ENCODE measurements around the gene AP1S1.
"Not testable (repeated sequence)": the region's sequence is repeated elsewhere in the genome, so short reads cannot be mapped to it uniquely, and the experiment has no call there.

AP1S1 gene

DNA sequence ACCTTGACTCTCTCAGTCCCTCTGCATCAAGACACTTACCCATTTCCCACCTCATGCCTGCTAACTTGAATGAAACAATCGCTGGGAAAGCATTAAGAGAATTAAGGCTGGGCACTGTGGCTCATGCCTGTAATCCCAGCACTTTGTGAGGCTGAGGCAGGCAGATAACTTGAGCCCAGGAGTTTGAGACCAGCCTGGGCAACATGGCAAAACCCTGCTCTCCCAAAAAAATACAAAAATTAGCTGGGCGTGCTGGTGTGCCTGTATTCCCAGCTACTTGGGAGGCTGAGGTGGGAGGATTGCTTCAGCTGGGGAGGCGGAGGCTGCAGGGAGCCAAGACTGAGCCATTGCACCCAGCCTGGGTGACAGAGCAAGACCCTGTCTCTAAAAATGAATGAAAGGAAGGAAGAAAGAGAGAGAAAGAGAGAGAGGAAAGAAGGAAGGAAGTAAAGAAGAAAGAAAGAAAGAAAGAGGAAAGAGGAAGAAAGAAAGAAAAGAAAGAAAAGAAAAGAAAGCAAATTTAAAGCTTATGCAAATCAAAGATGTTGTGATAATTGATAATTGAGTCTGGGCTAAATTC, 26.7 kb upstream of the AP1S1 start:
- peaks cover 89% of the 10 kb centered on the region for H3K27me3 ChIP-seq (replicated peaks; ENCODE audit: insufficient read depth, low read length)
- H3K9ac ChIP-seq (ENCODE audit: low read length): no peak overlapping the region
- no peak for TF ChIP-seq EZH2 (optimal IDR thresholded peaks at IDR 0.05; ENCODE audit: low read depth, low read length)
- TF ChIP-seq EZH2phosphoT487 (IDR thresholded peaks at IDR 0.05; ENCODE audit: low read length): no peak
- no peak overlapping the region for H3K27ac ChIP-seq (ENCODE audit: low read length)
- no peak overlapping the region for H2AFZ ChIP-seq (ENCODE audit: low read length)
- no peaks in the 10 kb centered on the region for H3K36me3 ChIP-seq (replicated peaks; ENCODE audit: insufficient read depth, low read length)
- H3K4me2 ChIP-seq (ENCODE audit: low read depth, low read length): peak overlapping the region; percentile 56; the same call in 1 of the 2 replicates
- DNase-seq: no peak
- no peaks in the 10 kb centered on the region for H3K9me2 ChIP-seq (replicated peaks; ENCODE audit: insufficient read depth, low read length)
- no peaks in the 10 kb centered on the region for H3F3A ChIP-seq (ENCODE audit: insufficient read depth, low read length)
- H3K4me1 ChIP-seq (ENCODE audit: low read length): peaks cover 16% of the 10 kb centered on the region
- H3K9me3 ChIP-seq (replicated peaks; ENCODE audit: insufficient read depth, low read length): no peaks in the 10 kb centered on the region
- no peaks in the 10 kb centered on the region for H4K20me1 ChIP-seq (ENCODE audit: insufficient read depth, low read length)
- H3K4me3 ChIP-seq (ENCODE audit: low read length): no peak overlapping the region
- H3K79me2 ChIP-seq (ENCODE audit: low read length): no peaks in the 10 kb centered on the region

DNA sequence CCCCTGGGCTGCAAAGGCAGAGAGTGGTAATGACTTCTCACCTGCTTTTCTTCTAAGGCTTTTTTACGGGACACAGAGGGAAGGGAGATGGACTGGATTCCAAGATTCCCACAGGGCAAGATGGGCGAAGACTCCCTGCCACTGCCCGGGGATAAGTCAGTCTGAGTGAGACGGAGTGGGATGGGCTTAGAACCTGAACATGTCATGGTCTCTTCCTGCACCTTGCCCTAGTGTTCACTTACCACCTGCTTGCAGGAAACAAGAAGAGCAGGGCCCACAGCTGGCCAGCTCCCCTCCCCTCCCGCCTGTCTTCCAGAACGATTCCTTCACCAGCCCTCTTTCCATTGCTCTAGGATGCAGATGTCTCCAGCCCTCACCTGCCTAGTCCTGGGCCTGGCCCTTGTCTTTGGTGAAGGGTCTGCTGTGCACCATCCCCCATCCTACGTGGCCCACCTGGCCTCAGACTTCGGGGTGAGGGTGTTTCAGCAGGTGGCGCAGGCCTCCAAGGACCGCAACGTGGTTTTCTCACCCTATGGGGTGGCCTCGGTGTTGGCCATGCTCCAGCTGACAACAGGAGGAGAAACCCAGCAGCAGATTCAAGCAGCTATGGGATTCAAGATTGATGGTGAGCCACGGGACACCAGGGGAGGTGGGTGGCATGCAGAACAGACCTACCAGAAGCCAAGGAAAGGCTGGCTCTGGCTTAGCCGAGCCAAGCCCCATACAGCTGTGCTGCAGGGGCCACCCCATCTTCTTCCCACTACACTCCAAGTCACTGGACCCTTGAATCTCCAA, 26.0 kb upstream of the AP1S1 start:
- H3K27ac ChIP-seq (ENCODE audit: low read length): no peak overlapping the region
- H3K27me3 ChIP-seq (replicated peaks; ENCODE audit: insufficient read depth, low read length): peaks cover 83% of the 10 kb centered on the region
- no peaks in the 10 kb centered on the region for H3K36me3 ChIP-seq (replicated peaks; ENCODE audit: insufficient read depth, low read length)
- H3F3A ChIP-seq (ENCODE audit: insufficient read depth, low read length): no peaks in the 10 kb centered on the region
- no peaks in the 10 kb centered on the region for H3K79me2 ChIP-seq (ENCODE audit: low read length)
- H4K20me1 ChIP-seq (ENCODE audit: insufficient read depth, low read length): no peaks in the 10 kb centered on the region
- DNase-seq: no peak
- H2AFZ ChIP-seq (ENCODE audit: low read length): no peak overlapping the region
- peaks cover 16% of the 10 kb centered on the region for H3K4me1 ChIP-seq (ENCODE audit: low read length)
- no peaks in the 10 kb centered on the region for H3K9me2 ChIP-seq (replicated peaks; ENCODE audit: insufficient read depth, low read length)
- H3K4me2 ChIP-seq (ENCODE audit: low read depth, low read length): no peak overlapping the region
- H3K4me3 ChIP-seq (ENCODE audit: low read length): no peak overlapping the region
- TF ChIP-seq EZH2phosphoT487 (IDR thresholded peaks at IDR 0.05; ENCODE audit: low read length) (no peak), EZH2 (optimal IDR thresholded peaks at IDR 0.05; ENCODE audit: low read depth, low read length) (no peak)
- TF ChIP-seq, protein P1, sequence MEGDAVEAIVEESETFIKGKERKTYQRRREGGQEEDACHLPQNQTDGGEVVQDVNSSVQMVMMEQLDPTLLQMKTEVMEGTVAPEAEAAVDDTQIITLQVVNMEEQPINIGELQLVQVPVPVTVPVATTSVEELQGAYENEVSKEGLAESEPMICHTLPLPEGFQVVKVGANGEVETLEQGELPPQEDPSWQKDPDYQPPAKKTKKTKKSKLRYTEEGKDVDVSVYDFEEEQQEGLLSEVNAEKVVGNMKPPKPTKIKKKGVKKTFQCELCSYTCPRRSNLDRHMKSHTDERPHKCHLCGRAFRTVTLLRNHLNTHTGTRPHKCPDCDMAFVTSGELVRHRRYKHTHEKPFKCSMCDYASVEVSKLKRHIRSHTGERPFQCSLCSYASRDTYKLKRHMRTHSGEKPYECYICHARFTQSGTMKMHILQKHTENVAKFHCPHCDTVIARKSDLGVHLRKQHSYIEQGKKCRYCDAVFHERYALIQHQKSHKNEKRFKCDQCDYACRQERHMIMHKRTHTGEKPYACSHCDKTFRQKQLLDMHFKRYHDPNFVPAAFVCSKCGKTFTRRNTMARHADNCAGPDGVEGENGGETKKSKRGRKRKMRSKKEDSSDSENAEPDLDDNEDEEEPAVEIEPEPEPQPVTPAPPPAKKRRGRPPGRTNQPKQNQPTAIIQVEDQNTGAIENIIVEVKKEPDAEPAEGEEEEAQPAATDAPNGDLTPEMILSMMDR (IDR thresholded peaks at IDR 0.05; ENCODE audit: low read length): no peak
- no peaks in the 10 kb centered on the region for H3K9me3 ChIP-seq (replicated peaks; ENCODE audit: insufficient read depth, low read length)
- no peak overlapping the region for H3K9ac ChIP-seq (ENCODE audit: low read length)

DNA sequence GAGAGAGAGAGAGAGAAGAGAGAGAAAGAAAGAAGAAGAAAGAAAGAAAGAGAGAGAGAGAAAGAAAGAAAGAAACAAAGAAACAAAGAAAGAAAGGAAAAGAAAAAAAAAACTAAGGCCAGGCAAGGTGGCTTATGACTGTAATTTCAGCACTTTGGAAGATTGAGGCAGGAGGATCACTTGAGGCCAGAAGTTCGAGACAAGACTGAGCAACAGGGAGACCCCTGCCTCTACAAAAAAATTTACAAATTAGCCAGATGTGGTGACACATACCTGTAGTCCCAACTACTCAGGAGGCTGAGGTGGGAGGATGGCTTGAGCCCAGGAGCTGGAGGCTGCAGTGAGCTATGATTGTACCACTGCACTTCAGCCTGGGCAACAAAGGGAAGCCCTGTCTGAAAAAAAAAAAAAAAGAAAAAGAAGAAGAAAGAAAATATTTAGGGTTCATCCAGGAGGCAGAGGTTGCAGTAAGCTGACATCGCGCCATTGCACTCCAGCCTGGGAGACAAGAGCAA, 24.6 kb upstream of the AP1S1 start:
- no peak overlapping the region for H3K27ac ChIP-seq (ENCODE audit: low read length)
- H2AFZ ChIP-seq (ENCODE audit: low read length): no peak overlapping the region
- no peak overlapping the region for H3K9ac ChIP-seq (ENCODE audit: low read length)
- H3K9me3 ChIP-seq (replicated peaks; ENCODE audit: insufficient read depth, low read length): no peaks in the 10 kb centered on the region
- H3K27me3 ChIP-seq (replicated peaks; ENCODE audit: insufficient read depth, low read length): peaks cover 83% of the 10 kb centered on the region
- no peak for TF ChIP-seq EZH2 (optimal IDR thresholded peaks at IDR 0.05; ENCODE audit: low read depth, low read length)
- TF ChIP-seq, protein P1 (IDR thresholded peaks at IDR 0.05; ENCODE audit: low read length): no peak
- TF ChIP-seq EZH2phosphoT487 (IDR thresholded peaks at IDR 0.05; ENCODE audit: low read length): no peak
- H4K20me1 ChIP-seq (ENCODE audit: insufficient read depth, low read length): no peaks in the 10 kb centered on the region
- H3K9me2 ChIP-seq (replicated peaks; ENCODE audit: insufficient read depth, low read length): no peaks in the 10 kb centered on the region
- H3F3A ChIP-seq (ENCODE audit: insufficient read depth, low read length): no peaks in the 10 kb centered on the region
- no peaks in the 10 kb centered on the region for H3K79me2 ChIP-seq (ENCODE audit: low read length)
- H3K4me2 ChIP-seq (ENCODE audit: low read depth, low read length): no peak overlapping the region
- H3K36me3 ChIP-seq (replicated peaks; ENCODE audit: insufficient read depth, low read length): no peaks in the 10 kb centered on the region
- peaks cover 14% of the 10 kb centered on the region for H3K4me1 ChIP-seq (ENCODE audit: low read length)
- no peak overlapping the region for H3K4me3 ChIP-seq (ENCODE audit: low read length)
- no peak for DNase-seq

DNA sequence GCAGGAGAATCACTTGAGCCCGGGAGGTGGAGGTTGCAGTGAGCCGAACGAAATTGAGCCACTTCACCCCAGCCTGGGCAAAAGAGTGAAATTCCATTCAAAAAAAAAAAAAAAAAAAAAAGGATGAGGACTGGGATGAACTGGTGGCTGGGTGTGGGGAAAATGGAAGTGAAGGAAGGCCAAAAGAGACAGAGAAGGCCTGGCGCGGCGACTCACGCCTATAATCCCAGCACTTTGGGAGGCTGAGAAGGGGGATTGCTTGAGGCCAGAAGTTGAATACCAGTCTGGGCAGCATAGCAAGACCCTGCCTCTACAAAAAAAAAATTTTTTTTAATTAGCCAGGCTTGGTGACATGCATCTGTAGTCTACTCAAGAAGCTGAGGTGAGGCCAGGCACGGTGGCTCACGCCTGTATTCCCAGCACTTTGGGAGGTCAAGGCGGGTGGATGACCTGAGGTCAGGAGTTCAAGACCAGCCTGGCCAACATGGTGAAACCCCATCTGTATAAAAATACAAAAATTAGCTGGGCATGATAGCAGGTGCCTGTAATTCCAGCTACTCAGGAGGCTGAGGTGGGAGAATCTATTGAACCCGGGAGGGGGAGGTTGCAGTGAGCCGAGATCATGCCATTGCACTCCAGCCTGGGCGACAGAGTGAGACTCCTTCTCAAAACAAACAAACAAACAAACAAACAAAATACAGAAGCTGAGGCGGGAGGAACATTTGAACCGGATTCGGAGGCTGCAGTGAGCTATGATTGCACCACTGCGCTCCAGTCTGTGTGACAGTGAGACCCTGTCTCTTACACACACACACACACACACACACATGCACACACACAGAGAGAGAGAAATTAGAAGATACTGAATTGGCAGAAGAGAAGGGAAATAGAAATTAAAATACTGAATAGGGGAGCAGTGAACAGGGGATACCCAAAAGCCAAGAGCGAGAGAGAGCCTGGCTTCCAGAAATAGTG, 21.4 kb upstream of the AP1S1 start:
- not testable (repeated sequence) for H3K27ac ChIP-seq (ENCODE audit: low read length); H4K20me1 ChIP-seq (ENCODE audit: insufficient read depth, low read length); H3F3A ChIP-seq (ENCODE audit: insufficient read depth, low read length); H3K9me2 ChIP-seq (replicated peaks; ENCODE audit: insufficient read depth, low read length); DNase-seq; H3K79me2 ChIP-seq (ENCODE audit: low read length); H3K4me2 ChIP-seq (ENCODE audit: low read depth, low read length); H2AFZ ChIP-seq (ENCODE audit: low read length); H3K36me3 ChIP-seq (replicated peaks; ENCODE audit: insufficient read depth, low read length); H3K4me1 ChIP-seq (ENCODE audit: low read length); H3K9ac ChIP-seq (ENCODE audit: low read length); H3K4me3 ChIP-seq (ENCODE audit: low read length); H3K9me3 ChIP-seq (replicated peaks; ENCODE audit: insufficient read depth, low read length)
- H3K27me3 ChIP-seq (replicated peaks; ENCODE audit: insufficient read depth, low read length): peaks cover 83% of the 10 kb centered on the region
